Tibial nerve (tissue), 4 donors: ENCODE data around the gene PTPRT.

ENCODE experiments used
- CTCF ChIP-seq, 5 experiments: fragments of 200-600 bp in 3 of 5; fragments of 450-650 bp in 2 of 5; sonication (generic) in 3 of 5; IDR thresholded peaks; one replicate each; pipeline ENCODE4 v1.5.1; 2016 to 2019; ENCODE audit warnings: antibody characterized with exemption in 5 of 5, mild to moderate bottlenecking in 3 of 5, moderate library complexity in 2 of 5
- EP300 ChIP-seq, 2 donors: sonication (generic); formaldehyde crosslinking; IDR thresholded peaks; one replicate each; pipeline ENCODE4 v1.6.1; 2017; ENCODE audit warnings: antibody characterized with exemption in 2 of 2, mild to moderate bottlenecking in 1 of 2
- POLR2A ChIP-seq, 2 donors: fragments of 450-650 bp; IDR thresholded peaks; one replicate each; pipeline ENCODE4 v1.6.1; 2017; ENCODE audit warnings: antibody characterized with exemption in 2 of 2, mild to moderate bottlenecking in 2 of 2, moderate library complexity in 2 of 2

GRCh38 chr20:43052532-43052931 lies 137.2 kb downstream of the PTPRT start:
- no peak for TF ChIP-seq CTCF (IDR thresholded peaks at IDR 0.05)
- TF ChIP-seq POLR2A (IDR thresholded peaks at IDR 0.05) = no peak
- TF ChIP-seq EP300 (IDR thresholded peaks at IDR 0.05) = no peak
